Colonic mucosa (tissue), 4 donors: ENCODE results near the gene CRYGB. TPM values are rescaled to one million over a fixed set of nuclear protein-coding genes. Genes with fewer than 3 reads are reported as not detected.

Experiments
- DNase-seq: peaks from one replicate; pipeline ENCODE4 v3.0.0-alpha.2; 2020
- H3K27ac ChIP-seq: fragments of 200-600 bp; one replicate; pipeline ENCODE4 v1.8.0; 2021
- H3K27me3 ChIP-seq: fragments of 200-600 bp; one replicate; pipeline ENCODE4 v1.8.0; 2021
- H3K36me3 ChIP-seq: fragments of 200-600 bp; one replicate; pipeline ENCODE4 v1.8.0; 2021
- H3K4me1 ChIP-seq: fragments of 200-600 bp; one replicate; pipeline ENCODE4 v1.8.0; 2021; ENCODE audit warnings: mild to moderate bottlenecking
- H3K4me3 ChIP-seq: fragments of 200-600 bp; one replicate; pipeline ENCODE4 v1.8.0; 2021
- H3K9ac ChIP-seq, 2 donors: one replicate each; pipeline ENCODE4 v1.7.0; 2013; ENCODE audit warnings: control low read depth in 2 of 2, low read depth in 2 of 2, low read length in 2 of 2
- H3K9me3 ChIP-seq: fragments of 200-600 bp; one replicate; pipeline ENCODE4 v1.8.0; 2021
- intact Hi-C: fragments of 100-400 bp; cut with DNase I; formaldehyde crosslinking; loops from one replicate; pipeline ENCODE4 v1.14.1; 2022
- total RNA-seq, 2 donors: library from RNA; stranded (reverse); fragmentation: NEBNext Ultra II Directional in 1 of 2; extraction: Animal tissue kit (Norgen Biotek cat#: 25700) in 1 of 2; gene quantifications; one replicate each; pipeline ENCODE4 v1.2.1, GENCODE V29; 2021
- TF ChIP-seq, protein P1 (sequence below): fragments of 200-600 bp; IDR thresholded peaks from one replicate; pipeline ENCODE4 v1.8.0; 2022; ENCODE audit warnings: antibody characterized with exemption, mild to moderate bottlenecking
- donor health status: healthy.
- donor health status: DM: no; HTN: no; CAD: no.
- donor health status: DM: no; HTN: no; CAD: no.

CRYGB gene
- total RNA-seq, 2 donors from 2014 or later, result not detected

DNA sequence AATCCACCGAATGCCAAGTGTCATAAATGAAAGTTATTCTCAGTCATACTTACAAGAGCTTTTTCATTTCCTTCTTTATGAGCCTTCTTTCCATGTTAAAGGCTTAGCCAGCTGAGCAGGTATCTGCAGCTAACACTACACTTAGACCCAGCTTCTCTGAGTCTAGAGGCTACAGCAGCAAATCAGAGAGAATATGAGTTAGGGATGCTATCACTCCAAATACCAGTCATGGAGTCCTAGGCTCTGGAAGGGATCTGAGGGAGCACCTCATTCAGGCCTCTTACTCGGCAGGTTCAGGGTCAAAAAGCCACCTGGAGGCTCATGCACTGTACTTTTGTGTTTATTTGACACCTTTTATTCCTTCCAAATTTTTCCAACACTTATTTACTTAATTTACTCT is 40.9 kb upstream of the CRYGB start:
- DNase-seq, result no peak
- intact Hi-C loops, result no loop called here
- TF ChIP-seq, protein P1, sequence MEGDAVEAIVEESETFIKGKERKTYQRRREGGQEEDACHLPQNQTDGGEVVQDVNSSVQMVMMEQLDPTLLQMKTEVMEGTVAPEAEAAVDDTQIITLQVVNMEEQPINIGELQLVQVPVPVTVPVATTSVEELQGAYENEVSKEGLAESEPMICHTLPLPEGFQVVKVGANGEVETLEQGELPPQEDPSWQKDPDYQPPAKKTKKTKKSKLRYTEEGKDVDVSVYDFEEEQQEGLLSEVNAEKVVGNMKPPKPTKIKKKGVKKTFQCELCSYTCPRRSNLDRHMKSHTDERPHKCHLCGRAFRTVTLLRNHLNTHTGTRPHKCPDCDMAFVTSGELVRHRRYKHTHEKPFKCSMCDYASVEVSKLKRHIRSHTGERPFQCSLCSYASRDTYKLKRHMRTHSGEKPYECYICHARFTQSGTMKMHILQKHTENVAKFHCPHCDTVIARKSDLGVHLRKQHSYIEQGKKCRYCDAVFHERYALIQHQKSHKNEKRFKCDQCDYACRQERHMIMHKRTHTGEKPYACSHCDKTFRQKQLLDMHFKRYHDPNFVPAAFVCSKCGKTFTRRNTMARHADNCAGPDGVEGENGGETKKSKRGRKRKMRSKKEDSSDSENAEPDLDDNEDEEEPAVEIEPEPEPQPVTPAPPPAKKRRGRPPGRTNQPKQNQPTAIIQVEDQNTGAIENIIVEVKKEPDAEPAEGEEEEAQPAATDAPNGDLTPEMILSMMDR, result no peak
- H3K9ac ChIP-seq, result no peak overlapping the region
- H3K27me3 ChIP-seq, result no peaks in the 10 kb centered on the region
- H3K4me1 ChIP-seq, result no peaks in the 10 kb centered on the region
- no peak overlapping the region for H3K4me3 ChIP-seq
- H3K36me3 ChIP-seq, result no peaks in the 10 kb centered on the region
- no peaks in the 10 kb centered on the region for H3K9me3 ChIP-seq
- H3K27ac ChIP-seq, result no peak overlapping the region

DNA sequence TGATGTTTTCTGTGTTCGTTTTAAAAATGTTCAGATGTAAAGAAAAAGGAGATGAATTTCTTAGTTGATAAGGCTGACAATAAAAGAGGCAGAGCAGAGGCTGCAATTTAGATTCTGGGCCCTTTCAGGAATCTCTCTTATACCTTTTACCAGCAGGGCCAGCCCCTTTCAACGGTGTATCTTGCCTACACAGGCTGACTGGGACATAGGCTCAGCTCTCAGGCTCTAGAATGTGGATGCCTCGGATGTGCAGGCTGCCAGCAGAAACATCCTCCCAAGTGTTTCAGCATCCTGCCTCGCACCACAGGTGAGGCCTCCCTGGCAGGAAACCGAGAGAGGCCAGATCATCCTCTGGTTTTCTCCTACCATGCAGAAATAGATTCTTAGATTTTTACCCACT is 40.5 kb upstream of the CRYGB start:
- DNase-seq, result no peak
- no peaks in the 10 kb centered on the region for H3K9me3 ChIP-seq
- H3K9ac ChIP-seq, result no peak overlapping the region
- H3K27ac ChIP-seq, result no peak overlapping the region
- no peaks in the 10 kb centered on the region for H3K36me3 ChIP-seq
- H3K4me1 ChIP-seq, result no peaks in the 10 kb centered on the region
- H3K4me3 ChIP-seq, result no peak overlapping the region
- intact Hi-C loops, result no loop called here
- H3K27me3 ChIP-seq, result no peaks in the 10 kb centered on the region
- TF ChIP-seq, protein P1, result no peak

DNA sequence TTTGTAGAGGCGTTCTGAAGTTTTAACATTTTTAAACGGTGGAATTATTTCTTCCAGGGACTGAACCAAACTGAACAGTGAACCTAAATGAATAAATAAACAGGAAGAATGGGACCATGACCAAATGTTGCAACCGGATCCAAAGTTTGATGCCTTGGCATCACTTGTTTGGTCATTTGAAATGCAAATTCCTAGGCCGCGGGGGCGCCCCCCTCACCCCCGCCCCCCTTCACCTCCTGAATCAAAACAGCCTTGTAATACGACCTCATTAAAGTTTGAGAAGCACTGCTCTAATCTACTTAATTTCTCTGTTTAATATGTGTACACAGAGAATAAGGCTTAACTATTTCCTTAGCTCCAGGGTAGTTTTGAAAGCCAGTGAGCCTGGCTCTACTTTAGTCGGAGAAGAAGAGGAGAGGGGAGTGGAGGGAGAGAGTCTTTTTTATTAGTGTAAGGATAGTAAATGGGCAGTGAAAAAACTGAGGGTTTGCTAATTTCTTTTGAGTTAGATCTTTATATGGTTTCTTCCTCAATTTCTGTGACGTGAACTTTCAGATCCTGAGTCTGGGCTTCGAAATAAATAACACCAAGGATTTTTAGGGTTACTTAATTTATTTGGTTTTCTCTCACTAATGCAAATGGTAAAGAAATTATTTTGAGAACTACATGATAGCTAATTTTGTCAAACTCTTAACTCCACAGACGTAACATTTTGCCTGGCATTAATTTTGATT is 38.2 kb upstream of the CRYGB start:
- Histone ChIP-seq H3K4me1 (no peaks in the 10 kb centered on the region), H3K36me3 (no peaks in the 10 kb centered on the region), H3K4me3 (no peak overlapping the region), H3K9me3 (no peaks in the 10 kb centered on the region), H3K27me3 (no peaks in the 10 kb centered on the region), H3K27ac (no peak overlapping the region), H3K9ac (no peak overlapping the region)
- TF ChIP-seq, protein P1, result no peak
- intact Hi-C loops, result no loop called here
- DNase-seq, result no peak

DNA sequence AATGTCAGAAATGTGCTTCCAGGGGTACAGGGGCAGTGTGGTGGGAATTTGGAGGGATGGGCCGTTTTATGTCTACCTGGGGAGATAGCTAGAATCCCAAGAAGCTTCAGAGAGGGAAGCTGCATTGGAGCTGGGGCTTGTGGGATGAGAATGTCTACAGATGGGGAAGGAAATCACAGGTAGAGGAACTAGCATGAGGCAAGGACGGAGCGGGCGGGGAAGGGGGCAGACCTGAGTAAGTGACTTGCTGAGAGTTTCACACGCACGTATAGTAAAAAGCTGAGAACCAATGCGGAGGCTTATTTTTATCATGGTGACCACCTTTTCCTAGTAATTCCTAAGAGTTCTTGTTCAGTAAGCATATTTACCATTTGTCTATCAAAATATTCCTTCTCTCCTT is 37.6 kb upstream of the CRYGB start:
- TF ChIP-seq, protein P1, result no peak
- Histone ChIP-seq H3K9ac (no peak overlapping the region), H3K4me3 (no peak overlapping the region), H3K36me3 (no peaks in the 10 kb centered on the region), H3K27ac (no peak overlapping the region), H3K4me1 (no peaks in the 10 kb centered on the region), H3K27me3 (no peaks in the 10 kb centered on the region), H3K9me3 (no peaks in the 10 kb centered on the region)
- no peak for DNase-seq
- intact Hi-C loops, result no loop called here

DNA sequence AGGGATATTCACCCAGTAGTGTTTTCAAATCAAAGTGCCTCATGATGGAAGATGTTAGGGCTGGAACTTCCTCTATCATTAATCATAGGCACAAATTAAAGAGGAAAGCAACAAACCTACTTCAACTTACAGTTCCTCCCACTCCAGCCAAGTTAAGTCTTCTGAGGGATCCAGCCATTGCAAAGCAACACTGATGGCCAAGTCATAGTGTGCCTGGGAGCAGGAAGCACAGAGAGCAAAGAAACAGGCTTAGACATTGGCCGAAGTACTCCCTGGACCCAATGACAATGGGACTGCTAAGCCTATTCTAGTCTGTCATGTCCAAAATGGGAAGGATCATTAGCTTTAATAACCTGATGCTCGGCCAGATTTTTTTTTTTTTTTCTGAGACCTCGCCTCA is 36.9 kb upstream of the CRYGB start:
- no peak for DNase-seq
- intact Hi-C loops, result no loop called here
- no peaks in the 10 kb centered on the region for H3K36me3 ChIP-seq
- TF ChIP-seq, protein P1, result no peak
- H3K9ac ChIP-seq, result no peak overlapping the region
- H3K4me3 ChIP-seq, result no peak overlapping the region
- no peaks in the 10 kb centered on the region for H3K4me1 ChIP-seq
- H3K9me3 ChIP-seq, result no peaks in the 10 kb centered on the region
- H3K27me3 ChIP-seq, result no peaks in the 10 kb centered on the region
- H3K27ac ChIP-seq, result no peak overlapping the region
